ENCODE results near the gene IGFN1.

Gene IGFN1

DNA sequence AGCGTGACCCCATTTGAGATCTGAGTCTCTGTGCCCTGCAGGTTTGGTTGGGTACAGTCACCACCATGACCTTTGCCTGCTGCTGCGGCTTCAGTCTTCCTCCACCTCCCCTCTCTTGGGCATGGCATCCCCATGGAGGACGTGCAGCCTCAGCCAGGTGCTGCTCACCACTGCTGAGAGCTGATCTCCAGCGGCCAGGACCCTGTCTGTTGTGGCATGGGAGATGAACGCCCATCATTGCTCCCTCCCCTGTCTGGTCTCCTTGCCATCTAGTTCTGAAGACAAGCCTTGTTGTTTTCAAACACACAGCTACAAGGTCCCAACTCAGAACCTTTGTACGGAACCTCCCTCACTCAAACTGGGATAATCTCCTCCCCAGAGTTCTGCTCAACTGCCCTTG lies 73.4 kb downstream of the IGFN1 start:
- 76% methylated on average over 6 of the region's 6 CpGs for WGBS
- Histone ChIP-seq H4K91ac (ENCODE audit: low read length) (no peak overlapping the region), H3K14ac (ENCODE audit: low read length in 2 of 2) (no peak overlapping the region), H3K27ac (ENCODE audit: low read length, poor library complexity, severe bottlenecking) (no peak overlapping the region), H3K9me3 (ENCODE audit: control insufficient read depth, low read length) (no peaks in the 10 kb centered on the region), H3K4me1 (ENCODE audit: control insufficient read depth, insufficient read depth, low read depth, low read length) (peaks cover 23% of the 10 kb centered on the region), H3K4me3 (ENCODE audit: insufficient read depth in 1 of 2, low read depth in 1 of 2, low read length in 2 of 2) (no peak overlapping the region), H2AFZ (ENCODE audit: low read depth, low read length) (no peak overlapping the region), H3K9ac (ENCODE audit: low read length) (no peak overlapping the region), H2BK120ac (ENCODE audit: low read depth, low read length) (no peak overlapping the region), H2AK5ac (ENCODE audit: low read length, severe bottlenecking) (no peak overlapping the region), H3K27me3 (ENCODE audit: control insufficient read depth in 1 of 2, insufficient read depth in 1 of 2, low read length in 2 of 2) (peaks cover 0 to 18% of the 10 kb centered on the region in 2 experiments), H2BK12ac (ENCODE audit: low read length in 2 of 2) (no peak overlapping the region), H3K36me3 (ENCODE audit: control insufficient read depth in 1 of 2, insufficient read depth in 2 of 2, low read depth in 1 of 2, low read length in 2 of 2) (no peaks in the 10 kb centered on the region), H4K8ac (ENCODE audit: low read length) (peak overlapping the region; percentile 4), H2BK5ac (ENCODE audit: low read depth, low read length, poor library complexity, severe bottlenecking) (no peak overlapping the region), H3K4ac (ENCODE audit: low read depth in 1 of 2, low read length in 2 of 2) (no peak overlapping the region), H3K79me1 (replicated peaks; ENCODE audit: low read length, poor library complexity, severe bottlenecking) (no peaks in the 10 kb centered on the region), H3K18ac (ENCODE audit: low read depth in 1 of 2, low read length in 2 of 2) (no peak overlapping the region), H2BK15ac (ENCODE audit: low read depth, poor library complexity, severe bottlenecking) (no peak overlapping the region), H3K4me2 (ENCODE audit: low read length, poor library complexity, severe bottlenecking) (no peak overlapping the region), H3K23ac (ENCODE audit: low read length in 2 of 2) (no peak overlapping the region)
- DNase-seq, result no peak

- no peak overlapping the region for H2BK12ac ChIP-seq (ENCODE audit: low read length in 2 of 2)
- no peak overlapping the region for H2BK120ac ChIP-seq (ENCODE audit: low read depth, low read length)
- H3K27ac ChIP-seq (ENCODE audit: low read length, poor library complexity, severe bottlenecking), result no peak overlapping the region
- H3K23ac ChIP-seq (ENCODE audit: low read length in 2 of 2), result no peak overlapping the region
- H3K27me3 ChIP-seq (ENCODE audit: control insufficient read depth in 1 of 2, insufficient read depth in 1 of 2, low read length in 2 of 2), result peaks cover 0 to 13% of the 10 kb centered on the region in 2 experiments
- no peak for DNase-seq
- H3K79me1 ChIP-seq (replicated peaks; ENCODE audit: low read length, poor library complexity, severe bottlenecking), result no peaks in the 10 kb centered on the region
- H2BK15ac ChIP-seq (ENCODE audit: low read depth, poor library complexity, severe bottlenecking), result no peak overlapping the region
- H3K14ac ChIP-seq (ENCODE audit: low read length in 2 of 2), result no peak overlapping the region
- H3K9me3 ChIP-seq (ENCODE audit: control insufficient read depth, low read length), result no peaks in the 10 kb centered on the region
- H4K91ac ChIP-seq (ENCODE audit: low read length), result no peak overlapping the region
- H3K4me2 ChIP-seq (ENCODE audit: low read length, poor library complexity, severe bottlenecking), result no peak overlapping the region
- no peak overlapping the region for H2AFZ ChIP-seq (ENCODE audit: low read depth, low read length)
- H2BK5ac ChIP-seq (ENCODE audit: low read depth, low read length, poor library complexity, severe bottlenecking), result no peak overlapping the region
- H3K18ac ChIP-seq (ENCODE audit: low read depth in 1 of 2, low read length in 2 of 2), result no peak overlapping the region
- no peak overlapping the region for H3K4ac ChIP-seq (ENCODE audit: low read depth in 1 of 2, low read length in 2 of 2)
- H4K8ac ChIP-seq (ENCODE audit: low read length), result no peak overlapping the region
- H3K4me1 ChIP-seq (ENCODE audit: control insufficient read depth, insufficient read depth, low read depth, low read length), result peaks cover 19% of the 10 kb centered on the region
- H3K4me3 ChIP-seq (ENCODE audit: insufficient read depth in 1 of 2, low read depth in 1 of 2, low read length in 2 of 2), result no peak overlapping the region
- no peak overlapping the region for H3K9ac ChIP-seq (ENCODE audit: low read length)
- no peak overlapping the region for H2AK5ac ChIP-seq (ENCODE audit: low read length, severe bottlenecking)
- no peaks in the 10 kb centered on the region for H3K36me3 ChIP-seq (ENCODE audit: control insufficient read depth in 1 of 2, insufficient read depth in 2 of 2, low read depth in 1 of 2, low read length in 2 of 2)
- 79% methylated on average over 3 of the region's 4 CpGs for WGBS
These were observed 73.9 kb downstream of the IGFN1 start for GRCh38 chr1:201264554-201264953.

- no peak overlapping the region for H3K14ac ChIP-seq (ENCODE audit: low read length in 2 of 2)
- no peak overlapping the region for H3K9ac ChIP-seq (ENCODE audit: low read length)
- peaks cover 0 to 6% of the 10 kb centered on the region in 2 experiments for H3K27me3 ChIP-seq (ENCODE audit: control insufficient read depth in 1 of 2, insufficient read depth in 1 of 2, low read length in 2 of 2)
- H3K4me1 ChIP-seq (ENCODE audit: control insufficient read depth, insufficient read depth, low read depth, low read length), result peaks cover 11% of the 10 kb centered on the region
- peak; percentile 6 for DNase-seq
- no peak overlapping the region for H2BK15ac ChIP-seq (ENCODE audit: low read depth, poor library complexity, severe bottlenecking)
- H3K4ac ChIP-seq (ENCODE audit: low read depth in 1 of 2, low read length in 2 of 2), result no peak overlapping the region
- H3K9me3 ChIP-seq (ENCODE audit: control insufficient read depth, low read length), result no peaks in the 10 kb centered on the region
- no peak overlapping the region for H3K4me3 ChIP-seq (ENCODE audit: insufficient read depth in 1 of 2, low read depth in 1 of 2, low read length in 2 of 2)
- H3K23ac ChIP-seq (ENCODE audit: low read length in 2 of 2), result no peak overlapping the region
- no peak overlapping the region for H3K18ac ChIP-seq (ENCODE audit: low read depth in 1 of 2, low read length in 2 of 2)
- H3K27ac ChIP-seq (ENCODE audit: low read length, poor library complexity, severe bottlenecking), result no peak overlapping the region
- no peak overlapping the region for H4K8ac ChIP-seq (ENCODE audit: low read length)
- no peak overlapping the region for H2BK120ac ChIP-seq (ENCODE audit: low read depth, low read length)
- H2BK12ac ChIP-seq (ENCODE audit: low read length in 2 of 2), result no peak overlapping the region
- no peaks in the 10 kb centered on the region for H3K79me1 ChIP-seq (replicated peaks; ENCODE audit: low read length, poor library complexity, severe bottlenecking)
- WGBS, result 79% methylated on average over 1 of the region's 3 CpGs
- H2AFZ ChIP-seq (ENCODE audit: low read depth, low read length), result no peak overlapping the region
- H3K36me3 ChIP-seq (ENCODE audit: control insufficient read depth in 1 of 2, insufficient read depth in 2 of 2, low read depth in 1 of 2, low read length in 2 of 2), result no peaks in the 10 kb centered on the region
- H2AK5ac ChIP-seq (ENCODE audit: low read length, severe bottlenecking), result no peak overlapping the region
- no peak overlapping the region for H3K4me2 ChIP-seq (ENCODE audit: low read length, poor library complexity, severe bottlenecking)
- H2BK5ac ChIP-seq (ENCODE audit: low read depth, low read length, poor library complexity, severe bottlenecking), result no peak overlapping the region
- no peak overlapping the region for H4K91ac ChIP-seq (ENCODE audit: low read length)
These were observed 75.1 kb downstream of the IGFN1 start for GRCh38 chr1:201265756-201266155.

DNA sequence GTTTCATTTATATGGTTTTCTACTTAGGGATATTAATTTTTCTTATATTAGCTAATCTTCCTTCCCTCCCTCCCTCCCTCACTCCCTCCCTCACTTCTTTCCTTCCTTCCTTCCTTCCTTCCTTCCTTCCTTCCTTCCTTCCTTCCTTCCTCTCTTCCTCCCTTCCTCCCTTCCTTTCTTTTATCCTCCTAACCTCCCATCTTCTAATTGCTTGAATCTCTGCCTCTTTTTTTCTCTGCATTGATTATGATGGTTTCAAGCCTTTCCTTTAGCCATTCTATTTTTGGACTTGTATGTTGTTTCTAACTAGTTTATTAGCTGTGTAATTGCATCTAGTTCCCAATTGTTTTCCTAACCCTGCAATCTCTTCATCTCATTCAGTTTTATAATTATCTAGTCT lies 75.7 kb downstream of the IGFN1 start:
- Histone ChIP-seq H3K23ac (ENCODE audit: low read length in 2 of 2) (no peak overlapping the region), H3K27me3 (ENCODE audit: control insufficient read depth in 1 of 2, insufficient read depth in 1 of 2, low read length in 2 of 2) (peaks cover 0 to 6% of the 10 kb centered on the region in 2 experiments), H3K14ac (ENCODE audit: low read length in 2 of 2) (no peak overlapping the region), H3K9ac (ENCODE audit: low read length) (no peak overlapping the region), H3K27ac (ENCODE audit: low read length, poor library complexity, severe bottlenecking) (no peak overlapping the region), H3K79me1 (replicated peaks; ENCODE audit: low read length, poor library complexity, severe bottlenecking) (no peaks in the 10 kb centered on the region), H4K91ac (ENCODE audit: low read length) (no peak overlapping the region), H2AK5ac (ENCODE audit: low read length, severe bottlenecking) (no peak overlapping the region), H2BK120ac (ENCODE audit: low read depth, low read length) (no peak overlapping the region), H3K18ac (ENCODE audit: low read depth in 1 of 2, low read length in 2 of 2) (no peak overlapping the region), H2BK5ac (ENCODE audit: low read depth, low read length, poor library complexity, severe bottlenecking) (no peak overlapping the region), H4K8ac (ENCODE audit: low read length) (no peak overlapping the region), H3K36me3 (ENCODE audit: control insufficient read depth in 1 of 2, insufficient read depth in 2 of 2, low read depth in 1 of 2, low read length in 2 of 2) (no peaks in the 10 kb centered on the region), H3K4me3 (ENCODE audit: insufficient read depth in 1 of 2, low read depth in 1 of 2, low read length in 2 of 2) (no peak overlapping the region), H3K9me3 (ENCODE audit: control insufficient read depth, low read length) (no peaks in the 10 kb centered on the region), H3K4me2 (ENCODE audit: low read length, poor library complexity, severe bottlenecking) (no peak overlapping the region), H2BK12ac (ENCODE audit: low read length in 2 of 2) (no peak overlapping the region), H2BK15ac (ENCODE audit: low read depth, poor library complexity, severe bottlenecking) (no peak overlapping the region), H2AFZ (ENCODE audit: low read depth, low read length) (no peak overlapping the region), H3K4ac (ENCODE audit: low read depth in 1 of 2, low read length in 2 of 2) (no peak overlapping the region), H3K4me1 (ENCODE audit: control insufficient read depth, insufficient read depth, low read depth, low read length) (peaks cover 11% of the 10 kb centered on the region)
- no peak for DNase-seq
